Hematopoietic multipotent progenitor cell treated with erythropoietin and hydrocortisone succinate and interleukin-3 and kit ligand, for 17 days (in vitro differentiated cells): Measurements from ENCODE around the gene SNX14.

Experiments
- DNase-seq: peaks from one replicate; pipeline ENCODE4 v3.0.0-alpha.2; 2015; ENCODE audit warnings: low spot score

Gene SNX14

GRCh38 chr6:85506441-85507093, 87.1 kb downstream of the SNX14 start:
- no peak for DNase-seq

GRCh38 chr6:85498596-85499258, 94.9 kb downstream of the SNX14 start:
- no peak for DNase-seq

GRCh38 chr6:85496856-85497255, 96.8 kb downstream of the SNX14 start:
- DNase-seq = no peak

GRCh38 chr6:85496009-85496579, 97.6 kb downstream of the SNX14 start:
- DNase-seq = no peak

- no peak for DNase-seq
Measured at GRCh38 chr6:85494547-85495536, 98.8 kb downstream of the SNX14 start.

GRCh38 chr6:85493389-85493788, 100.3 kb downstream of the SNX14 start:
- DNase-seq = no peak

- DNase-seq = no peak
Measured at GRCh38 chr6:85490516-85491248, 103.0 kb downstream of the SNX14 start.

- DNase-seq = peak; percentile 29
Measured at GRCh38 chr6:85484948-85485347, 108.7 kb downstream of the SNX14 start.

- DNase-seq = peak; percentile 34
Measured at GRCh38 chr6:85483846-85484245, 109.8 kb downstream of the SNX14 start.

GRCh38 chr6:85482905-85483700, 110.6 kb downstream of the SNX14 start:
- DNase-seq = peak; percentile 76

- DNase-seq = no peak
Measured at GRCh38 chr6:85482206-85482904, 111.3 kb downstream of the SNX14 start.

- DNase-seq = no peak
Measured at GRCh38 chr6:85479208-85479607, 114.5 kb downstream of the SNX14 start.

- no peak for DNase-seq
Measured at GRCh38 chr6:85476532-85476931, 117.1 kb downstream of the SNX14 start.

- DNase-seq = no peak
Measured at GRCh38 chr6:85473748-85474147, 119.9 kb downstream of the SNX14 start.

- DNase-seq = no peak
Measured at GRCh38 chr6:85472744-85473143, 120.9 kb downstream of the SNX14 start.

GRCh38 chr6:85470023-85470410, 123.6 kb downstream of the SNX14 start:
- DNase-seq = no peak

- no peak for DNase-seq
Measured at GRCh38 chr6:85469276-85470022, 124.2 kb downstream of the SNX14 start.

GRCh38 chr6:85468326-85468725, 125.3 kb downstream of the SNX14 start:
- DNase-seq = no peak

GRCh38 chr6:85465762-85466161, 127.9 kb downstream of the SNX14 start:
- no peak for DNase-seq
